A673 (cell line): Measurements from ENCODE around the gene DNAL4. TPM values are rescaled to one million over a fixed set of nuclear protein-coding genes. Genes with fewer than 3 reads are reported as not detected.

Source experiments
- Bru-seq: library from RNA; stranded (reverse); fragments of 400-500 nt; gene quantifications from one replicate; lab custom pipeline; 2021; lab: Mats Ljungman, UMichigan
- BruChase-seq, 2 experiments: library from RNA; stranded (reverse); fragments of 400-500 nt; gene quantifications; one replicate each; lab custom pipeline; 2021; lab: Mats Ljungman, UMichigan
- BruUV-seq: library from RNA; stranded (reverse); fragments of 400-500 nt; replicated peaks from 2 replicates; lab custom pipeline; 2021; lab: Mats Ljungman, UMichigan
- CTCF ChIA-PET: fragments of 300-600 bp; sonication (Branson Sonifier 250); formaldehyde crosslinking; loops from one replicate; lab custom pipeline; 2022; ENCODE audit warnings: antibody characterized with exemption; lab: Charles Lee
- POLR2A ChIA-PET: fragments of 300-600 bp; sonication (Branson Sonifier 250); formaldehyde crosslinking; loops from one replicate; lab custom pipeline; 2022; ENCODE audit warnings: antibody characterized with exemption; ENCODE audit not compliant: low non-redundant PET; lab: Charles Lee
- DNase-seq: peaks from one replicate; pipeline ENCODE4 v3.0.0-alpha.2; 2015; ENCODE audit warnings: low spot score
- H3K27ac ChIP-seq: fragments of 200-600 bp; sonication (generic); 2 replicates; pipeline ENCODE4 v1.5.1; 2016; ENCODE audit warnings: mixed run types, low read depth, mild to moderate bottlenecking, mixed read lengths, antibody characterized with exemption, low read length; ENCODE audit not compliant: poor library complexity, severe bottlenecking
- H3K27me3 ChIP-seq: fragments of 200-600 bp; sonication (generic); replicated peaks from 2 replicates; pipeline ENCODE4 v1.6.1; 2017; ENCODE audit warnings: mixed run types, low read depth, mild to moderate bottlenecking, mixed read lengths, antibody characterized with exemption, low read length; ENCODE audit not compliant: insufficient read depth, poor library complexity
- H3K36me3 ChIP-seq: fragments of 200-600 bp; sonication (generic); 2 replicates; pipeline ENCODE4 v1.6.1; 2016; ENCODE audit warnings: mixed run types, mild to moderate bottlenecking, mixed read lengths, antibody characterized with exemption, low read length; ENCODE audit not compliant: insufficient read depth, poor library complexity, severe bottlenecking
- H3K4me1 ChIP-seq: fragments of 200-600 bp; sonication (generic); 2 replicates; pipeline ENCODE4 v1.6.1; 2017; ENCODE audit warnings: mixed run types, mild to moderate bottlenecking, mixed read lengths, antibody characterized with exemption, low read length; ENCODE audit not compliant: insufficient read depth, poor library complexity, severe bottlenecking
- H3K4me3 ChIP-seq: fragments of 200-600 bp; sonication (generic); 2 replicates; pipeline ENCODE4 v1.5.1; 2016; ENCODE audit warnings: low read depth, mixed run types, mild to moderate bottlenecking, mixed read lengths, low read length; ENCODE audit not compliant: poor library complexity, severe bottlenecking
- H3K9me3 ChIP-seq: fragments of 200-600 bp; sonication (generic); 2 replicates; pipeline ENCODE4 v1.6.1; 2016; ENCODE audit warnings: mixed run types, low read depth, mild to moderate bottlenecking, mixed read lengths, antibody characterized with exemption, low read length; ENCODE audit not compliant: poor library complexity, severe bottlenecking
- EZH2 ChIP-seq: fragments of 200-600 bp; sonication (generic); IDR thresholded peaks from 2 replicates; pipeline ENCODE4 v1.6.1; 2017; ENCODE audit warnings: borderline replicate concordance, low read depth, mild to moderate bottlenecking, mixed read lengths, antibody characterized with exemption, low read length; ENCODE audit not compliant: poor library complexity, severe bottlenecking
- intact Hi-C: fragments of 100-400 bp; cut with micrococcal nuclease; formaldehyde crosslinking; loops from one replicate; pipeline ENCODE4 v1.10.0; 2022; ENCODE audit not compliant: unreplicated experiment
- long read RNA-seq: library from polyadenylated mRNA; stranded (forward); transcript quantifications from one replicate; pipeline ENCODE4 v2.0.0, GENCODE V29; 2022
- total RNA-seq: library from RNA; stranded (reverse); gene quantifications from 2 replicates; pipeline ENCODE4 v1.2.3, GENCODE V29; 2021
- TF ChIP-seq, protein P1 (sequence below): fragments of 300-800, 200-600 bp; sonication (generic); conservative IDR thresholded peaks from 2 replicates; pipeline ENCODE4 v1.5.1; 2017; ENCODE audit warnings: low read depth, mild to moderate bottlenecking, antibody characterized with exemption, low read length, moderate library complexity, mixed read lengths

DNAL4 gene, protein sequence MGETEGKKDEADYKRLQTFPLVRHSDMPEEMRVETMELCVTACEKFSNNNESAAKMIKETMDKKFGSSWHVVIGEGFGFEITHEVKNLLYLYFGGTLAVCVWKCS
- total RNA-seq (51.7 and 59.1 TPM in 2 replicates), Bru-seq, nascent RNA (percentile 85 among the genes with signal in this experiment), BruChase-seq, experiment 1, labeled RNA remaining after a 2-hour chase (percentile 97 among the genes with signal in this experiment), BruChase-seq, experiment 2, labeled RNA remaining after a 6-hour chase (percentile 99 among the genes with signal in this experiment)
- long read RNA-seq, transcript DNAL4-201 (4 exons, 1,504 nt), result major isoform, 24 of 91 reads
- long read RNA-seq, partial matches to known transcripts, result 57 of 91 reads
- long read RNA-seq, other reads (novel, unspliced or antisense), result 7 of 91 reads

DNA sequence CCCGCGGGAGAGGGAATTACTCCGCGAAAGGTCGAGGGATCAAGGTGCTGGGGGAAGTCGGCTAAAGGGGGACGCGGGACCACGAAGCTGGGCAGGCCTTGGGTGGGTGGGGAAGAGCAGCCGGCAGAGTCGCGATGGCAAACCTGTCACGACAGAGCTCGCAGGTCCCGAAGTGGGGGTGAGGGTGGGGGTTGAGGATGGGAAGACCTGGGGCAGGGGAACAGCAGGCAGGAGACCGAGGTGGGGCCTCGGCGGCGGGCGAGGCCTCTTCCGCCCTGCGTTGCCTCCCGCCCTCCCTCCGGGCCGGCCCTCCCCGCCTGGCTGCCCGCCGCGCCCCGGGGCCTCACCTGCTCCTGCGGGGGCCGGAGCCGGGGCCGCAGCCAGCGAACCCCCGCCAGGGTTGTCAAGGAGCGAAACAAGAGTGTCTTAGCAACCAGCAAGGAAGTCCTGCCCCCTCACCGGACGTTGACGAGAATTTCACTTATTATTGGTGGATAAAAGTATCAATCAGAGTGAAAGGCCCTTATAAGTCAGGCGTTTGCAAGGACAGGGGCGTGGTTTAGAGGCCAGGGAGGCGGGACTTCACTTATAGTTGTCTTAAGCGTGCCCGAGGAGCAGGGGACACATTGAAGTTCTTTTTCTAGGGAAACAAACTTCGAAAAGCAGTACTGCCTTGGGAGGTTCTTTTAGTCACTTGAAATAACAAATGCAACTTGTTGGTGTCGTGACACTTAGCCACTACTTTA is at the start of gene DNAL4:
TSS of gene DNAL4 (minus strand) at position 423 of the 746 bp plus-strand sequence. CDS start 11,412 bp downstream, outside the sequence.
- BruUV-seq, result no TSS peak
- ChIA-PET POLR2A (no interaction called here), CTCF (no interaction called here)
- Histone ChIP-seq H3K27ac (peak within 1 kb of the TSS; percentile 72), H3K9me3 (peaks cover 3% of the 10 kb centered on the region), H3K4me3 (peak within 1 kb of the TSS; percentile 69), H3K36me3 (peaks cover 7% of the 10 kb centered on the region), H3K4me1 (peaks cover 11% of the 10 kb centered on the region), H3K27me3 (no peaks in the 10 kb centered on the region)
- intact Hi-C loops, result no loop called here
- TF ChIP-seq EZH2, result no peak
- TF ChIP-seq, protein P1, sequence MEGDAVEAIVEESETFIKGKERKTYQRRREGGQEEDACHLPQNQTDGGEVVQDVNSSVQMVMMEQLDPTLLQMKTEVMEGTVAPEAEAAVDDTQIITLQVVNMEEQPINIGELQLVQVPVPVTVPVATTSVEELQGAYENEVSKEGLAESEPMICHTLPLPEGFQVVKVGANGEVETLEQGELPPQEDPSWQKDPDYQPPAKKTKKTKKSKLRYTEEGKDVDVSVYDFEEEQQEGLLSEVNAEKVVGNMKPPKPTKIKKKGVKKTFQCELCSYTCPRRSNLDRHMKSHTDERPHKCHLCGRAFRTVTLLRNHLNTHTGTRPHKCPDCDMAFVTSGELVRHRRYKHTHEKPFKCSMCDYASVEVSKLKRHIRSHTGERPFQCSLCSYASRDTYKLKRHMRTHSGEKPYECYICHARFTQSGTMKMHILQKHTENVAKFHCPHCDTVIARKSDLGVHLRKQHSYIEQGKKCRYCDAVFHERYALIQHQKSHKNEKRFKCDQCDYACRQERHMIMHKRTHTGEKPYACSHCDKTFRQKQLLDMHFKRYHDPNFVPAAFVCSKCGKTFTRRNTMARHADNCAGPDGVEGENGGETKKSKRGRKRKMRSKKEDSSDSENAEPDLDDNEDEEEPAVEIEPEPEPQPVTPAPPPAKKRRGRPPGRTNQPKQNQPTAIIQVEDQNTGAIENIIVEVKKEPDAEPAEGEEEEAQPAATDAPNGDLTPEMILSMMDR, result no peak
- DNase-seq, result peak; percentile 99

DNA sequence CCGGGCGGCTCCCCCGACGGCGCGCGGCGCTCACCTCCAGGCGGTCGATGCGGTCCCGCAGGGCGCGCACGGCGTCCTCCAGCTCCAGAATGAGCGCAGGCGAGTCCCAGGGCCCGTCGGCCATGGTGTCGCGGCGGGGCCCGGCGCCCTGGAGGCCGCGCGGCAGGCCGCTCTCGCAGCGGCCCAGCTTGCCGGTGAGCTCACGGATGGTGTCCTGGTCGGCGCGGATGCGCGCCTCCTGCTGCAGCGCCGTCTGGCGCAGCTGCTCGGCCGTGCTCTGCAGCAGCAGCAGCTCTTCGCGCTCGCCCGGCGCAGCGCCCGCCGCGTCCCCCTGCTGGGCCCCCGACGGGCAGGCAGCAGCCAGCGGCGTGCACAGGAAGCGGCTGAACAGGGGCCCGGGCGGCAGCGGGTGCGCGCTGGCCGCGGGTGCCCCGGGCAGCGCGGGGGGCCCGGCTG is 49.3 kb upstream of the DNAL4 start:
- ChIA-PET POLR2A (interaction anchor here (0.6 kb wide), 1 partner anchor 75 kb away, joined by 4 read pairs; no protein-coding TSS in a partner anchor), CTCF (interaction anchor here (2.3 kb wide), 1 partner anchor 74 kb away, joined by 27 read pairs; no protein-coding TSS in a partner anchor)
- no peaks in the 10 kb centered on the region for H3K27me3 ChIP-seq
- peak overlapping the region; percentile 98 for H3K4me3 ChIP-seq
- no TSS peak for BruUV-seq
- peak; percentile 92 for DNase-seq
- TF ChIP-seq, protein P1, result no peak; the same call in 1 of the 2 replicates
- no peak for TF ChIP-seq EZH2
- peaks cover 33% of the 10 kb centered on the region for H3K4me1 ChIP-seq
- intact Hi-C loops, result no loop called here
- H3K36me3 ChIP-seq, result peaks cover 2% of the 10 kb centered on the region
- H3K27ac ChIP-seq, result peak overlapping the region; percentile 90
- H3K9me3 ChIP-seq, result no peaks in the 10 kb centered on the region

DNA sequence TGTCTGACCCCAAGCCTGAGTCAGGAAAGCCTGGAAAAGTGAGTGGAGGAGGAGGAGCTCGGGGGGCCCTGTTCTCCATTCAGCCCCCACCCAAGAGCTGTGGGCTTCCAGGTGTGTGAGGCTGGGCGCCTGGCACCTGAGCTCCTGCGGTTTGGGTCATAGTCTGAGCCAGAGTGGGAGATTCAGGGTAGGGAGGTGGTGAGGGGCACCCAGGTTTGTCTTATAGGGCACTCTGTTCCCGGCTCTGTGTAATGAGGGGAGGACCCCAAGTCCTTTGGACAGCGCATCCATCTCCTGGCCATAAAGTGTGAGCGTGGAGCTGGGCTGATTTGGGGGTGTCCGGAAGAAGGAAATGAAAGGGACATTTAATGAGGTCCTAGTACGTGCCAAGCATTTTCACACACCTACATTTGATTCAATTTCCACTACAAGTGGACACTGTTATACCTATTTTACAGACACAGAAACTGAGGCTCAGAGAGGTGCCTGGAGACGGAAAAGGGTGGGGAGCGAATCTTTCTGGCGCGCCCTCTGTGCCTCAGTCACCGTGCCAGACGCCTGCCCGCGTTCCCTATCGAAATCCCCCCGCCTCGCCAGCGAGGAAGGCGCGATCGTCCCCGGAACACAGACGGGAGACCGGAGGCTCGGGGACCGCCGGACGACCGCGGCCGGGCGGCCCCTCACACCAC is 48.7 kb upstream of the DNAL4 start:
- no peaks in the 10 kb centered on the region for H3K9me3 ChIP-seq
- intact Hi-C loops, result no loop called here
- H3K27ac ChIP-seq, result peak overlapping the region; percentile 90
- BruUV-seq, result no TSS peak
- H3K36me3 ChIP-seq, result peaks cover 2% of the 10 kb centered on the region
- no peak for TF ChIP-seq EZH2
- TF ChIP-seq, protein P1, result no peak
- ChIA-PET POLR2A (interaction anchor here (0.6 kb wide), 1 partner anchor 74 kb away, joined by 4 read pairs; no protein-coding TSS in a partner anchor), CTCF (interaction anchor here (0.6 to 2.3 kb wide), 2 partner anchors 74 to 162 kb away, joined by 3 to 27 read pairs; no protein-coding TSS in a partner anchor)
- no peak for DNase-seq
- H3K4me3 ChIP-seq, result peak overlapping the region; percentile 98
- H3K4me1 ChIP-seq, result peaks cover 33% of the 10 kb centered on the region
- H3K27me3 ChIP-seq, result no peaks in the 10 kb centered on the region
